HepG2 (cell line): Measurements from ENCODE around the gene NUPR2. TPM values are rescaled to one million over a fixed set of nuclear protein-coding genes. Genes with fewer than 3 reads are reported as not detected.
A peak's percentile ranks its signal among the peaks of the same experiment; 100 is the strongest.
"Not testable (repeated sequence)": the region's sequence is repeated elsewhere in the genome, so short reads cannot be mapped to it uniquely, and the experiment has no call there.

Source experiments
- ATAC-seq: fragments of 200-7000 bp; cut with Tn5 transposase; 3 replicates; pipeline ENCODE4 v1.9.1; 2020; ENCODE audit warnings: mild to moderate bottlenecking, moderate library complexity
- BruUV-seq: library from RNA; stranded (reverse); fragments of 400-500 nt; replicated peaks from 2 replicates; lab custom pipeline; 2021; lab: Mats Ljungman, UMichigan
- CTCF ChIA-PET: fragments of 300-600 bp; formaldehyde crosslinking; extraction: SDS; loops from one replicate; lab custom pipeline; 2021; ENCODE audit warnings: low total read pairs, inconsistent platforms, low intra/inter-chr PET ratio; lab: Yijun Ruan, JAX
- POLR2A ChIA-PET: fragments of 350-600 bp; sonication (Branson Sonifier 250); formaldehyde crosslinking; loops from one replicate; lab custom pipeline; 2020; ENCODE audit warnings: antibody characterized with exemption, inconsistent platforms; lab: Yijun Ruan, JAX
- DNase-seq: peaks from one replicate; pipeline ENCODE4 v3.0.0-alpha.2; 2015; ENCODE audit warnings: low spot score
- FAIRE-seq: peaks from 3 replicates; lab custom pipeline; 2011; peaks lifted over from hg19 to GRCh38; lab: Jason Lieb, UNC
- H2AFZ ChIP-seq: one replicate; pipeline ENCODE4 v1.6.1; 2011; ENCODE audit warnings: low read length, inconsistent platforms
- H3K27ac ChIP-seq: fragments of 300-600 bp; 3 replicates; pipeline ENCODE4 v1.8.0; 2011; ENCODE audit warnings: mixed run types, mild to moderate bottlenecking, mixed read lengths, low read length, inconsistent platforms; ENCODE audit not compliant: insufficient read depth; ENCODE audit errors: extremely low read length
- H3K27me3 ChIP-seq, 2 experiments: fragments of 200-600 bp in 1 of 2; 2 replicates in 1 of 2; 3 replicates in 1 of 2; pipeline versions ENCODE4 v1.6.0 to v1.8.0; 2011; ENCODE audit warnings: low read length in 2 of 2, mild to moderate bottlenecking in 2 of 2, moderate library complexity in 2 of 2, inconsistent platforms in 1 of 2; ENCODE audit not compliant: insufficient read depth in 2 of 2, control insufficient read depth in 1 of 2
- H3K36me3 ChIP-seq, 2 experiments: fragments of 200-600 bp in 1 of 2; replicated peaks in 1 of 2; 2 replicates in 1 of 2; 3 replicates in 1 of 2; pipeline versions ENCODE4 v1.5.1 to v1.8.0; 2011; ENCODE audit warnings: low read length in 2 of 2, inconsistent platforms in 1 of 2; ENCODE audit not compliant: insufficient read depth in 2 of 2, control insufficient read depth in 1 of 2
- H3K4me1 ChIP-seq: 2 replicates; pipeline ENCODE4 v1.5.1; 2012; ENCODE audit warnings: low read length, inconsistent platforms; ENCODE audit not compliant: insufficient read depth
- H3K4me2 ChIP-seq: 2 replicates; pipeline ENCODE4 v1.6.0; 2011; ENCODE audit warnings: low read depth, low read length, inconsistent platforms
- H3K4me3 ChIP-seq, 3 experiments: fragments of 200-600 bp in 1 of 3; sonication (generic), shearing (Covaris generic) in 1 of 3; replicated peaks in 1 of 3; 2 replicates each; pipeline ENCODE4 v1.5.1; 2011 to 2016; ENCODE audit warnings: low read length in 3 of 3, inconsistent platforms in 2 of 3, low read depth in 2 of 3, mild to moderate bottlenecking in 2 of 3, control low read depth in 1 of 3, mixed read lengths in 1 of 3; ENCODE audit not compliant: insufficient read depth in 1 of 3
- H3K79me2 ChIP-seq: one replicate; pipeline ENCODE4 v1.6.1; 2011; ENCODE audit warnings: low read length, inconsistent platforms; ENCODE audit not compliant: insufficient read depth
- H3K9ac ChIP-seq: 2 replicates; pipeline ENCODE4 v1.6.0; 2011; ENCODE audit warnings: mild to moderate bottlenecking, low read depth, low read length, inconsistent platforms; ENCODE audit not compliant: insufficient read depth
- H3K9me3 ChIP-seq: 2 replicates; pipeline ENCODE4 v1.5.1; 2012; ENCODE audit warnings: mild to moderate bottlenecking, low read length
- H4K20me1 ChIP-seq: 2 replicates; pipeline ENCODE4 v1.6.0; 2011; ENCODE audit warnings: inconsistent platforms, mild to moderate bottlenecking, low read length, moderate library complexity; ENCODE audit not compliant: insufficient read depth
- CBX1 ChIP-seq: IDR thresholded peaks from one replicate; pipeline ENCODE4 v1.6.1; 2016; ENCODE audit warnings: antibody characterized with exemption, low read depth
- GABPB1 ChIP-seq: IDR thresholded peaks from 2 replicates; pipeline ENCODE4 v1.6.1; 2016; ENCODE audit warnings: mild to moderate bottlenecking, missing genetic modification reagents, moderate library complexity, missing compliant biosample characterization
- RAD21 ChIP-seq: fragments of 450-650 bp; formaldehyde crosslinking; IDR thresholded peaks from 2 replicates; pipeline ENCODE4 v1.5.0; 2020; ENCODE audit warnings: mild to moderate bottlenecking
- REPIN1 ChIP-seq: sonication (generic); formaldehyde crosslinking; IDR thresholded peaks from 2 replicates; pipeline ENCODE4 v1.8.0; 2022; ENCODE audit warnings: missing genetic modification reagents, low read depth, mild to moderate bottlenecking, borderline replicate concordance
- ZBED4 ChIP-seq: sonication (generic); formaldehyde crosslinking; IDR thresholded peaks from 2 replicates; pipeline ENCODE4 v1.4.0; 2020; ENCODE audit warnings: missing genetic modification reagents, borderline replicate concordance
- ZNF362 ChIP-seq: sonication (generic); formaldehyde crosslinking; IDR thresholded peaks from 2 replicates; pipeline ENCODE4 v1.4.0; 2020; ENCODE audit warnings: missing genetic modification reagents, mild to moderate bottlenecking, borderline replicate concordance
- WGBS: methylation state at CpG from one replicate; pipeline ENCODE4 v1.1.6; 2017; ENCODE audit warnings: low lambda C conversion rate; 5-methylcytosine and 5-hydroxymethylcytosine counted together
- in situ Hi-C: cut with HindIII; loops from 2 replicates; pipeline ENCODE4 v1.10.0; 2017; ENCODE audit warnings: low pct_unique_long_range_greater_than_20kb; ENCODE audit not compliant: extremely low pct_ligation_motif_present
- intact Hi-C: fragments of 100-400 bp; cut with micrococcal nuclease; formaldehyde crosslinking; loops from one replicate; pipeline ENCODE4 v1.10.0; 2022; ENCODE audit not compliant: unreplicated experiment
- polyA plus RNA-seq, 8 experiments: library from polyadenylated mRNA; depleted of rRNA in 3 of 8; stranded (reverse) in 7 of 8; unstranded in 1 of 8; fragments of >200 nt; fragmentation: Illumina TruSeq in 4 of 8; extraction: Trizol in 4 of 8; gene quantifications; 2 replicates each; pipeline versions ENCODE4 v1.2.1 to v1.2.3, GENCODE V29; 2011 to 2016; ENCODE audit warnings: low read depth in 4 of 8, missing spikeins in 1 of 8, mixed read lengths in 1 of 8; ENCODE audit not compliant: insufficient read depth in 1 of 8
- total RNA-seq, 5 experiments: library from RNA; depleted of rRNA; stranded (reverse); fragments of >200 nt; fragmentation: Illumina TruSeq; extraction: Trizol; gene quantifications; 2 replicates each; pipeline ENCODE4 v1.2.3, GENCODE V29; 2016; ENCODE audit warnings: low read depth in 1 of 5

NUPR2 gene
- total and polyA plus RNA-seq, 2 of the 13 experiments (the other 11 are each of a cell fraction or from before 2014, with no cell fraction given) = not detected

- TF ChIP-seq GABPB1 (0 out of 2 replicates have a peak, but pooled peaks have one; percentile 27), RAD21 (CRISPR knock-in tag) (peak; percentile 62), REPIN1 (CRISPR knock-in tag) (0 out of 2 replicates have a peak, but pooled peaks have one; percentile 47), CBX1 (no peak), ZBED4 (CRISPR knock-in tag) (no peak), ZNF362 (CRISPR knock-in tag) (no peak)
Observed at GRCh38 chr7:56092789-56093531, 23.3 kb downstream of the NUPR2 start, which contains the start of gene PHKG1 (continued).

- H3K79me2 ChIP-seq, intact Hi-C loops, H2AFZ ChIP-seq, DNase-seq, H3K27ac ChIP-seq, H3K27me3 ChIP-seq, H3K4me3 ChIP-seq, H3K9ac ChIP-seq, H3K9me3 ChIP-seq, BruUV-seq, FAIRE-seq, H4K20me1 ChIP-seq, H3K36me3 ChIP-seq: not testable (repeated sequence)
- Histone ChIP-seq H3K4me2 (peak overlapping the region; percentile 39; the same call in 1 of the 2 replicates), H3K4me1 (peaks cover 15% of the 10 kb centered on the region)
- 43% methylated on average over 6 of the region's 6 CpGs for WGBS
- ATAC-seq = peak; percentile 10; the same call in 2 of the 3 replicates
- in situ Hi-C loops = loop anchor here (25.0 kb wide), 1 partner anchor 330 kb away; no protein-coding TSS in a partner anchor
- POLR2A ChIA-PET = interaction anchor here (1.0 to 1.3 kb wide), 4 partner anchors 13 to 92 kb away, joined by 3 to 4 read pairs (median 3); partner anchors contain the start of gene CHCHD2
- CTCF ChIA-PET = interaction anchor here (1.5 kb wide), 1 partner anchor 452 kb away, joined by 6 read pairs; no protein-coding TSS in a partner anchor
Observed at GRCh38 chr7:56092388-56092787, 23.8 kb downstream of the NUPR2 start.
